Measurements from ENCODE around the gene C1orf141. TPM values are rescaled to one million over a fixed set of nuclear protein-coding genes. Genes with fewer than 3 reads are reported as not detected.
"Not testable (repeated sequence)": the region's sequence is repeated elsewhere in the genome, so short reads cannot be mapped to it uniquely, and the experiment has no call there.

The C1orf141 gene
- total RNA-seq, 1 donor from 2014 or later = not detected

DNA sequence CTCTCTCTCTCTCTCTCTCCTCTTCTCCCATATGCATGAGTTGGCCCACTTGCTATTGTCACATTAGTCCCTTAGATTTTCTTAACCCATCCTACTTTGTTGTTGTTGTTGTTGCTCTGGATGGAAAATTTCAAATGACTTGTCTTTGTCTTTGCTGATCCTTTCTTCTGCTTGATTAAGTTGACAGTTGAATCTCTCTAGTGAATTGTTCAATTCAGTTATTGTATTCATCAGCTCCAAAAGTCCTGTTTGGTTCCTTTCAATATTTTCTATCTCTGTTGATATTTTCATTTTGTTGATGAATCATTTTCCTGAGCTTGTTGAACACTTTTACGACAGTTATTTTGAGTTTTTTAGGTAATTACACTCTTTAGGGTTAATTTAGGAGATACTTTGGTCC lies 62.0 kb downstream of the C1orf141 start:
- DNase-seq = no peak
- peaks cover 5% of the 10 kb centered on the region for H3K9me3 Mint-ChIP-seq (ENCODE audit: unreplicated experiment)
- H3K27me3 Mint-ChIP-seq (ENCODE audit: unreplicated experiment) = no peaks in the 10 kb centered on the region
- no peak overlapping the region for H3K27ac Mint-ChIP-seq (ENCODE audit: unreplicated experiment)
- no peaks in the 10 kb centered on the region for H3K4me1 Mint-ChIP-seq (ENCODE audit: low read depth, unreplicated experiment)
- no peak overlapping the region for H3K4me3 Mint-ChIP-seq (ENCODE audit: unreplicated experiment)
- TF ChIP-seq, protein P1, sequence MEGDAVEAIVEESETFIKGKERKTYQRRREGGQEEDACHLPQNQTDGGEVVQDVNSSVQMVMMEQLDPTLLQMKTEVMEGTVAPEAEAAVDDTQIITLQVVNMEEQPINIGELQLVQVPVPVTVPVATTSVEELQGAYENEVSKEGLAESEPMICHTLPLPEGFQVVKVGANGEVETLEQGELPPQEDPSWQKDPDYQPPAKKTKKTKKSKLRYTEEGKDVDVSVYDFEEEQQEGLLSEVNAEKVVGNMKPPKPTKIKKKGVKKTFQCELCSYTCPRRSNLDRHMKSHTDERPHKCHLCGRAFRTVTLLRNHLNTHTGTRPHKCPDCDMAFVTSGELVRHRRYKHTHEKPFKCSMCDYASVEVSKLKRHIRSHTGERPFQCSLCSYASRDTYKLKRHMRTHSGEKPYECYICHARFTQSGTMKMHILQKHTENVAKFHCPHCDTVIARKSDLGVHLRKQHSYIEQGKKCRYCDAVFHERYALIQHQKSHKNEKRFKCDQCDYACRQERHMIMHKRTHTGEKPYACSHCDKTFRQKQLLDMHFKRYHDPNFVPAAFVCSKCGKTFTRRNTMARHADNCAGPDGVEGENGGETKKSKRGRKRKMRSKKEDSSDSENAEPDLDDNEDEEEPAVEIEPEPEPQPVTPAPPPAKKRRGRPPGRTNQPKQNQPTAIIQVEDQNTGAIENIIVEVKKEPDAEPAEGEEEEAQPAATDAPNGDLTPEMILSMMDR (IDR thresholded peaks at IDR 0.05; ENCODE audit: partially characterized antibody, unreplicated experiment) = no peak
- peaks cover 4% of the 10 kb centered on the region for H3K36me3 Mint-ChIP-seq (ENCODE audit: unreplicated experiment)

DNA sequence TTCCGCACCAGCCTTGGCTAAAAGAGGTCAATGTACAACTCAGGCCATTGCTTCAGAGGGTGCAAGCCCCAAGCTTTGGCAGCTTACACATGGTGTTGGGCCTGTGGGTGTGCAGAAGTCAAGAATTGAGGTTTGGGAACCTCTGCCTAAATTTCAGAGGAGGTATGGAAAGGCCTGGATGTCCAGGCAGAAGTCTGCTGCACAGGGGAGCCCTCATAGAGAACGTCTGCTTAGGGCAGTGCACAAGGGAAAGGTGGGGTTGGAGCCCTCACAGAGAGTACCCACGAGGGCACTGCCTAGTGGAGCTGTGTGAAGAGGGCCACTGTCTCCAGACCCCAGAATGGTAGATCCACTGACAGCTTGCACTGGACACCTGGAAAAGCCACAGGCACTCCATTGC lies 67.1 kb downstream of the C1orf141 start:
- not testable (repeated sequence) for H3K4me1 Mint-ChIP-seq (ENCODE audit: low read depth, unreplicated experiment); H3K27ac Mint-ChIP-seq (ENCODE audit: unreplicated experiment); H3K36me3 Mint-ChIP-seq (ENCODE audit: unreplicated experiment); DNase-seq; H3K4me3 Mint-ChIP-seq (ENCODE audit: unreplicated experiment); H3K9me3 Mint-ChIP-seq (ENCODE audit: unreplicated experiment); H3K27me3 Mint-ChIP-seq (ENCODE audit: unreplicated experiment)

DNA sequence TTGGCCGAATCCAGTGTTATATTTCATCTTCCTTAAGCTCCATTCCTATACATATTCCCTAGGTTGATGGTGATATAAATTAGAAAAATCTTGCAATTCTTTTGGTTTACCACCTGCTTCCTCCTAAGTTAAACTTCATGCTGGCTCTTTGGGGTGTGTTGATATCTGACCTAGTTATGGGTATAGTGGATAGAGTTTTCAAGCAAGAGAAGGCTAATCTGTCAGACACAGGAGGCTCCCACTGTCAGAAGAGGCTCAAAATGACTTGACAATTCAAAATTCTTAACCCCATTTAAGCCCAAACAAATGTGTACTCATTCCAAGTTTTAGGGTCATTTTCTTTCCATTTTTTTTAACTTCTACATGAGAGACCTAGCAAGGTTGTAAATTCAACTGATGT lies 72.4 kb downstream of the C1orf141 start:
- TF ChIP-seq, protein P1 (IDR thresholded peaks at IDR 0.05; ENCODE audit: partially characterized antibody, unreplicated experiment) = no peak
- no peak overlapping the region for H3K4me3 Mint-ChIP-seq (ENCODE audit: unreplicated experiment)
- DNase-seq = no peak
- H3K9me3 Mint-ChIP-seq (ENCODE audit: unreplicated experiment) = peaks cover 3% of the 10 kb centered on the region
- H3K36me3 Mint-ChIP-seq (ENCODE audit: unreplicated experiment) = peaks cover 5% of the 10 kb centered on the region
- no peaks in the 10 kb centered on the region for H3K4me1 Mint-ChIP-seq (ENCODE audit: low read depth, unreplicated experiment)
- no peaks in the 10 kb centered on the region for H3K27me3 Mint-ChIP-seq (ENCODE audit: unreplicated experiment)
- H3K27ac Mint-ChIP-seq (ENCODE audit: unreplicated experiment) = no peak overlapping the region

DNA sequence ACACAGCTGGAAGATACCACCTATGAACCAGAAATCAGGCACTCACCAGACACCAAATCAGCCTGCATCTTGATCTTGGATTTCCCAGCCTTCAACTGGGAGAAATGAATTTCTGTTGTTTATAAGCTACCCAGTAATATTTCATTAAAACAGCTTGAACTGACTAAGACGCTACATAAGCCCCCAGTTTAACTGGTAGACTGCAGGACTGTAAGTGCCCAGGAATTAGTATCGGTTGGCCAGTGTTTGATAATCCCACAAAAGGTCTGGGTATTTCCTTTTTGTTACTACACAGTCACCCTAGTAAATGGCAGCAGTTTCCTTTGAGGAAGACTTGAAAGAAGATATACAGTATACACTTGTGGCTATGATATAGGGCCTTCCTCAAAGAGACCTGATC lies 73.5 kb downstream of the C1orf141 start:
- H3K27me3 Mint-ChIP-seq (ENCODE audit: unreplicated experiment) = no peaks in the 10 kb centered on the region
- H3K4me3 Mint-ChIP-seq (ENCODE audit: unreplicated experiment) = no peak overlapping the region
- H3K27ac Mint-ChIP-seq (ENCODE audit: unreplicated experiment) = no peak overlapping the region
- no peaks in the 10 kb centered on the region for H3K4me1 Mint-ChIP-seq (ENCODE audit: low read depth, unreplicated experiment)
- TF ChIP-seq, protein P1 (IDR thresholded peaks at IDR 0.05; ENCODE audit: partially characterized antibody, unreplicated experiment) = no peak
- no peaks in the 10 kb centered on the region for H3K36me3 Mint-ChIP-seq (ENCODE audit: unreplicated experiment)
- H3K9me3 Mint-ChIP-seq (ENCODE audit: unreplicated experiment) = no peaks in the 10 kb centered on the region
- DNase-seq = no peak

DNA sequence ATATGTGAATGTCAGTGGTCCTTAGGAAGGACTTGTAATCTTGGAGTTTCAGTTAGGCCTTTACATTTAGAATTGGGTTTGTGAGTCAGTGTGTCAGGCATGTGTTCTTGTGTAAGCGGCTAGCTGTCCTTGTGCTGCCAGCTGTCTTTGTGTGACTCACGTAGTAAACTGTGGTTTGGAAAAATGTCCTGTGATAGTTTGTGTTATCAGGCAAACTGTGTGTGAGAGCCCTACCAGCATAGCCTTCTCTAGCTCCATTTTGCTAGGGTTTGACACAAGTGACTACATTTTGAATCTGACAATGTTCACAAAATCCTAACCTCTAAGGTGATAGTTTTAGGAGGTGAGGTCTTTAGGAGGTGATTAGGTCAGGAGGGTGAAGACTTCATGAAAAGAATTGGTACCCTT lies 74.0 kb downstream of the C1orf141 start:
- H3K36me3 Mint-ChIP-seq (ENCODE audit: unreplicated experiment) = no peaks in the 10 kb centered on the region

More for the DNA sequence above, 74.0 kb downstream of the C1orf141 start:
- H3K27ac Mint-ChIP-seq (ENCODE audit: unreplicated experiment) = no peak overlapping the region
- H3K27me3 Mint-ChIP-seq (ENCODE audit: unreplicated experiment) = no peaks in the 10 kb centered on the region
- H3K9me3 Mint-ChIP-seq (ENCODE audit: unreplicated experiment) = no peaks in the 10 kb centered on the region
- TF ChIP-seq, protein P1 (IDR thresholded peaks at IDR 0.05; ENCODE audit: partially characterized antibody, unreplicated experiment) = no peak
- H3K4me3 Mint-ChIP-seq (ENCODE audit: unreplicated experiment) = no peak overlapping the region
- DNase-seq = no peak
- H3K4me1 Mint-ChIP-seq (ENCODE audit: low read depth, unreplicated experiment) = no peaks in the 10 kb centered on the region
